Fibroblast of lung (primary cell): ENCODE measurements around the gene UBE2L3. TPM values are rescaled to one million over a fixed set of nuclear protein-coding genes. Genes with fewer than 3 reads are reported as not detected.

Source experiments
- DNase-seq, 2 donors: peaks; one replicate each; pipeline versions ENCODE4 v3.0.0 to v3.0.0-alpha.2; 2010; ENCODE audit warnings: low read depth in 2 of 2
- H2AFZ ChIP-seq: 2 replicates; pipeline ENCODE4 v1.5.1; 2012; ENCODE audit warnings: low read length, control low read depth, inconsistent platforms
- H3K27ac ChIP-seq: 2 replicates; pipeline ENCODE4 v1.5.1; 2011; ENCODE audit warnings: low read length, control low read depth; ENCODE audit not compliant: insufficient read depth
- H3K27me3 ChIP-seq: 2 replicates; pipeline ENCODE4 v1.5.1; 2011; ENCODE audit warnings: mild to moderate bottlenecking, low read length; ENCODE audit not compliant: control insufficient read depth, insufficient read depth
- H3K36me3 ChIP-seq: 2 replicates; pipeline ENCODE4 v1.5.1; 2011; ENCODE audit warnings: low read length; ENCODE audit not compliant: control insufficient read depth, insufficient read depth
- H3K4me1 ChIP-seq: 2 replicates; pipeline ENCODE4 v1.5.1; 2011; ENCODE audit warnings: low read length; ENCODE audit not compliant: control insufficient read depth, insufficient read depth; ENCODE audit errors: extremely low read depth
- H3K4me2 ChIP-seq: 2 replicates; pipeline ENCODE4 v1.5.1; 2011; ENCODE audit warnings: low read length, control low read depth; ENCODE audit not compliant: insufficient read depth; ENCODE audit errors: extremely low read depth
- H3K4me3 ChIP-seq, 4 experiments: fragments of 200-600 bp in 1 of 4; sonication (generic) in 1 of 4; replicated peaks in 1 of 4; 2 replicates each; pipeline ENCODE4 v1.5.1; 2011 to 2016; ENCODE audit warnings: low read length in 4 of 4, low read depth in 3 of 4, mild to moderate bottlenecking in 3 of 4, control low read depth in 2 of 4, inconsistent platforms in 1 of 4, mixed read lengths in 1 of 4; ENCODE audit not compliant: insufficient read depth in 1 of 4; ENCODE audit errors: control extremely low read depth in 1 of 4
- H3K79me2 ChIP-seq: 2 replicates; pipeline ENCODE4 v1.5.1; 2012; ENCODE audit warnings: mild to moderate bottlenecking, low read length, inconsistent platforms; ENCODE audit not compliant: control insufficient read depth, insufficient read depth
- H3K9ac ChIP-seq: 2 replicates; pipeline ENCODE4 v1.5.1; 2011; ENCODE audit warnings: mild to moderate bottlenecking, low read length, control low read depth; ENCODE audit not compliant: insufficient read depth
- H3K9me3 ChIP-seq: 2 replicates; pipeline ENCODE4 v1.5.1; 2012; ENCODE audit warnings: low read depth, low read length; ENCODE audit not compliant: control insufficient read depth, insufficient read depth
- H4K20me1 ChIP-seq: 2 replicates; pipeline ENCODE4 v1.5.1; 2011; ENCODE audit warnings: low read length; ENCODE audit not compliant: control insufficient read depth, insufficient read depth; ENCODE audit errors: extremely low read depth
- EZH2 ChIP-seq: IDR thresholded peaks from 2 replicates; pipeline ENCODE4 v1.5.1; 2012; ENCODE audit warnings: low read length, control low read depth, mild to moderate bottlenecking; ENCODE audit errors: missing control alignments
- polyA plus RNA-seq, 2 donors: library from polyadenylated mRNA; depleted of rRNA in 1 of 2; stranded (reverse) in 1 of 2; unstranded in 1 of 2; fragments of >200 nt; gene quantifications; 2 replicates each; pipeline ENCODE4 v1.2.1, GENCODE V29; 2011 to 2012; ENCODE audit warnings: missing spikeins in 1 of 2
- total RNA-seq: library from RNA; depleted of rRNA; stranded (reverse); fragments of >200 nt; gene quantifications from 2 replicates; pipeline ENCODE4 v1.2.1, GENCODE V29; 2014
- TF ChIP-seq, protein P1 (sequence below), 2 donors: IDR thresholded peaks in 1 of 2; conservative IDR thresholded peaks in 1 of 2; 1 replicate in 1 of 2; 2 replicates in 1 of 2; pipeline ENCODE4 v1.5.1; 2011 to 2012; ENCODE audit warnings: low read length in 2 of 2, control low read depth in 1 of 2, inconsistent platforms in 1 of 2, low read depth in 1 of 2, mild to moderate bottlenecking in 1 of 2

The UBE2L3 gene
- total and polyA plus RNA-seq, 2 donors (not counting 1 experiment from before 2014, with no cell fraction given), result 23.8 to 82.4 TPM

DNA sequence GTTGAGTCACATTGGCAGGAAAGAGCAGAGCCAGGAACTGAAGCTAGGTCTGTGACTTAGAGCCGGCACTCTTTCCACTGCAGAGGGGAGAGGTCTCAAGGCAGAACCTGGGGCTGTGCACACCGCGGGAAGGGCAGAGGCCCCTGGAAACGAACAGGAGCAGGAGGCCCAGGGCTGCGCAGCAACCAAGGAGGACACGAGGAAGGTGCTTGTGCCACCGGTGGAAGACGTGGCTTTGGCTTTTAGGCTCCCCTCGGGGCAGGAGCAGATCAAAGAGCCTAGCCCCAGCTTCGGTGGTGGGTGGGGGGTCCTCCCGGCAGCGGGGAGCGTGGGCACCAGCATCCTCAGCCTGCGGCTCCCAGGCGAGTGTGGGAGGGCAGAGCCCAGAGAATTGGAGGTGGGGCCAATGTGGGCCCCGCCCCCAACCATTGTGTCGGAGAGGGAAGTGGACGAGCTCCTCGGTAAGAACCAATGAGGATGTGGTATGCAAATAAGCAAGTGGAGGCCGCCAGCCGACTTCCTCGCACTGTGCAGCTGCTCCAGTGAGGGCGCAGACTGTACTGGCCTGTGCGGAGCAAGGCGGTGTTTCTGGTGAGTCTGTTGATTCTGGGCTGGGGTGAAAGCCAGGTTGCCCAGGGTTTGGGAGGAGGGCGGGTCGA is 64.9 kb downstream of the UBE2L3 start, which contains the start of gene CCDC116:
Gene CCDC116 (plus strand): TSS at position 524 of the 659 bp plus-strand sequence. CDS start 422 bp downstream, outside the sequence.
- Histone ChIP-seq H3K4me1 (no peaks in the 10 kb centered on the region), H4K20me1 (no peaks in the 10 kb centered on the region), H2AFZ (no peak within 1 kb of the TSS), H3K4me3 (no peak within 1 kb of the TSS), H3K27ac (no peak within 1 kb of the TSS), H3K36me3 (peaks cover 3% of the 10 kb centered on the region), H3K4me2 (no peak within 1 kb of the TSS), H3K9ac (no peak within 1 kb of the TSS), H3K27me3 (no peaks in the 10 kb centered on the region), H3K79me2 (peaks cover 5% of the 10 kb centered on the region), H3K9me3 (no peaks in the 10 kb centered on the region)
- no peak for TF ChIP-seq EZH2
- TF ChIP-seq, protein P1, sequence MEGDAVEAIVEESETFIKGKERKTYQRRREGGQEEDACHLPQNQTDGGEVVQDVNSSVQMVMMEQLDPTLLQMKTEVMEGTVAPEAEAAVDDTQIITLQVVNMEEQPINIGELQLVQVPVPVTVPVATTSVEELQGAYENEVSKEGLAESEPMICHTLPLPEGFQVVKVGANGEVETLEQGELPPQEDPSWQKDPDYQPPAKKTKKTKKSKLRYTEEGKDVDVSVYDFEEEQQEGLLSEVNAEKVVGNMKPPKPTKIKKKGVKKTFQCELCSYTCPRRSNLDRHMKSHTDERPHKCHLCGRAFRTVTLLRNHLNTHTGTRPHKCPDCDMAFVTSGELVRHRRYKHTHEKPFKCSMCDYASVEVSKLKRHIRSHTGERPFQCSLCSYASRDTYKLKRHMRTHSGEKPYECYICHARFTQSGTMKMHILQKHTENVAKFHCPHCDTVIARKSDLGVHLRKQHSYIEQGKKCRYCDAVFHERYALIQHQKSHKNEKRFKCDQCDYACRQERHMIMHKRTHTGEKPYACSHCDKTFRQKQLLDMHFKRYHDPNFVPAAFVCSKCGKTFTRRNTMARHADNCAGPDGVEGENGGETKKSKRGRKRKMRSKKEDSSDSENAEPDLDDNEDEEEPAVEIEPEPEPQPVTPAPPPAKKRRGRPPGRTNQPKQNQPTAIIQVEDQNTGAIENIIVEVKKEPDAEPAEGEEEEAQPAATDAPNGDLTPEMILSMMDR (conservative IDR thresholded peaks at IDR 0.05 in 1 of 2, IDR thresholded peaks at IDR 0.05 in 1 of 2; ENCODE audit: low read depth in 1 of 2, low read length in 2 of 2), result no peak
- no peak for DNase-seq

GRCh38 chr22:21632931-21633330 is 65.4 kb downstream of the UBE2L3 start:
- peaks cover 3% of the 10 kb centered on the region for H3K36me3 ChIP-seq
- peaks cover 5% of the 10 kb centered on the region for H3K79me2 ChIP-seq
- no peak overlapping the region for H3K9ac ChIP-seq
- H3K4me3 ChIP-seq, result no peak overlapping the region
- no peak overlapping the region for H3K4me2 ChIP-seq
- no peaks in the 10 kb centered on the region for H3K4me1 ChIP-seq
- H4K20me1 ChIP-seq, result no peaks in the 10 kb centered on the region
- H3K9me3 ChIP-seq, result no peaks in the 10 kb centered on the region
- no peak overlapping the region for H3K27ac ChIP-seq
- H3K27me3 ChIP-seq, result no peaks in the 10 kb centered on the region
- no peak for DNase-seq
- TF ChIP-seq EZH2, result no peak
- TF ChIP-seq, protein P1 (conservative IDR thresholded peaks at IDR 0.05 in 1 of 2, IDR thresholded peaks at IDR 0.05 in 1 of 2; ENCODE audit: low read depth in 1 of 2, low read length in 2 of 2), result no peak
- H2AFZ ChIP-seq, result no peak overlapping the region

DNA sequence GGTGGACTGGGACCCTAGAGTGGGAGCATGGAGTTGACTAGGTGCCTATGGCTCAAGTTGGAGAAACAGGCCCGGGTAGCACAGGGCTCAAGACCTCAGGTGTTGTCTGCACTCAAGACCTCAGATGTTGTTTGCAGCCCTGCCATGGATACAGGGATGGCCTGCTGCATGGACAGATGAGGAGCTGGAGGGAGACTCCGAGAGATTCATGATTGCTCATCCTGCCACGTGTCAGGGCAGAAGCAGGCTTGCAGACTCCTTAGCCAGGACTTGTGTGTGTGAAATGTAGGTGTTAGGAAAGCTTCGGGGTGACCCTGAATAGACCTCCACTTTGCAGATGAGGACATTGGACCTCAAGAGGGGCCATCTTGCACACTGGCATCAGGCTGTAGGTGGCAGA is 66.0 kb downstream of the UBE2L3 start:
- Histone ChIP-seq H3K27me3 (no peaks in the 10 kb centered on the region), H3K9me3 (no peaks in the 10 kb centered on the region), H3K4me3 (no peak overlapping the region), H3K79me2 (peaks cover 5% of the 10 kb centered on the region), H4K20me1 (no peaks in the 10 kb centered on the region), H3K9ac (no peak overlapping the region), H3K4me2 (no peak overlapping the region), H2AFZ (no peak overlapping the region), H3K4me1 (no peaks in the 10 kb centered on the region), H3K27ac (no peak overlapping the region), H3K36me3 (peaks cover under 1% of the 10 kb centered on the region)
- no peak for DNase-seq
- TF ChIP-seq EZH2, result no peak
- TF ChIP-seq, protein P1 (conservative IDR thresholded peaks at IDR 0.05 in 1 of 2, IDR thresholded peaks at IDR 0.05 in 1 of 2; ENCODE audit: low read depth in 1 of 2, low read length in 2 of 2), result no peak
